SU-DHL-6 (cell line): ENCODE data around the gene SEZ6L.

ENCODE experiments used
- H2AFZ ChIP-seq: fragments of 200-600 bp; sonication (generic); 2 replicates; pipeline ENCODE4 v1.6.1; 2014; ENCODE audit warnings: low read depth, mild to moderate bottlenecking, moderate library complexity, mixed read lengths, antibody characterized with exemption, low read length; ENCODE audit not compliant: severe bottlenecking
- H3F3A ChIP-seq: fragments of 200-600 bp; shearing (Covaris generic); 2 replicates; pipeline ENCODE4 v1.6.0; 2016; ENCODE audit warnings: antibody characterized with exemption, mild to moderate bottlenecking; ENCODE audit not compliant: insufficient read depth
- H3K27ac ChIP-seq: fragments of 200-600 bp; sonication (generic); 2 replicates; pipeline ENCODE4 v1.5.1; 2016; ENCODE audit warnings: low read depth, mild to moderate bottlenecking, low read length, moderate library complexity, mixed read lengths
- H3K27me3 ChIP-seq: fragments of 200-600 bp; sonication (generic), shearing (Covaris generic); 2 replicates; pipeline ENCODE4 v1.6.0; 2014; ENCODE audit warnings: mild to moderate bottlenecking, low read length
- H3K36me3 ChIP-seq: fragments of 200-600 bp; sonication (generic); 2 replicates; pipeline ENCODE4 v1.6.1; 2014; ENCODE audit warnings: mild to moderate bottlenecking, low read length, mixed read lengths
- H3K4me2 ChIP-seq: fragments of 300-600, 200-600 bp; shearing (Covaris generic), sonication (generic); 2 replicates; pipeline ENCODE4 v1.6.0; 2014; ENCODE audit warnings: low read length, low read depth, mild to moderate bottlenecking; ENCODE audit not compliant: poor library complexity, severe bottlenecking
- H3K4me3 ChIP-seq: fragments of 200-600 bp; sonication (generic); 2 replicates; pipeline ENCODE4 v1.5.1; 2014; ENCODE audit warnings: antibody characterized with exemption, low read length, mild to moderate bottlenecking, mixed read lengths; ENCODE audit not compliant: insufficient read depth, poor library complexity, severe bottlenecking
- H3K79me2 ChIP-seq: fragments of 200-600 bp; sonication (generic); 2 replicates; pipeline ENCODE4 v1.6.1; 2014; ENCODE audit warnings: mild to moderate bottlenecking, low read length, moderate library complexity; ENCODE audit not compliant: insufficient read depth
- H3K9ac ChIP-seq: fragments of 200-600 bp; sonication (generic); 2 replicates; pipeline ENCODE4 v1.7.0; 2014; ENCODE audit warnings: mild to moderate bottlenecking, low read length
- H3K9me2 ChIP-seq: fragments of 200-600 bp; sonication (generic); replicated peaks from 2 replicates; pipeline ENCODE4 v1.6.1; 2014; ENCODE audit warnings: low read length; ENCODE audit not compliant: insufficient read depth
- H3K9me3 ChIP-seq: fragments of 200-600 bp; sonication (generic); 2 replicates; pipeline ENCODE4 v1.6.1; 2014; ENCODE audit warnings: low read length, mixed read lengths; ENCODE audit not compliant: insufficient read depth
- H4K20me1 ChIP-seq: fragments of 200-600 bp; sonication (generic); 2 replicates; pipeline ENCODE4 v1.6.1; 2014; ENCODE audit warnings: low read depth, mild to moderate bottlenecking, antibody characterized with exemption, low read length, moderate library complexity, mixed read lengths
- CTCF ChIP-seq: fragments of 200-600 bp; sonication (generic); IDR thresholded peaks from one replicate; pipeline ENCODE4 v1.5.1; 2017; ENCODE audit warnings: antibody characterized with exemption, mild to moderate bottlenecking, low read length, moderate library complexity; ENCODE audit not compliant: insufficient read depth, poor library complexity, severe bottlenecking
- EZH2phosphoT487 ChIP-seq: fragments of 200-600 bp; sonication (generic), shearing (Covaris generic); conservative IDR thresholded peaks from 2 replicates; pipeline ENCODE4 v1.6.1; 2018; ENCODE audit warnings: mild to moderate bottlenecking, antibody characterized with exemption, low read length, moderate library complexity, mixed read lengths

SEZ6L gene

GRCh38 chr22:26234296-26234695, 65.0 kb downstream of the SEZ6L start:
- Histone ChIP-seq H4K20me1 (no peaks in the 10 kb centered on the region), H2AFZ (no peak overlapping the region), H3K27ac (no peak overlapping the region), H3K9me3 (no peaks in the 10 kb centered on the region), H3K4me2 (no peak overlapping the region), H3K9me2 (no peaks in the 10 kb centered on the region), H3K27me3 (no peaks in the 10 kb centered on the region), H3K36me3 (no peaks in the 10 kb centered on the region), H3K4me3 (no peak overlapping the region), H3K79me2 (no peaks in the 10 kb centered on the region), H3K9ac (no peak overlapping the region), H3F3A (no peaks in the 10 kb centered on the region)
- no peak for TF ChIP-seq CTCF
- no peak for TF ChIP-seq EZH2phosphoT487

GRCh38 chr22:26235792-26236487, 66.7 kb downstream of the SEZ6L start:
- Histone ChIP-seq H3K9me3 (no peaks in the 10 kb centered on the region), H3K4me2 (no peak overlapping the region), H2AFZ (no peak overlapping the region), H3K36me3 (no peaks in the 10 kb centered on the region), H3K27me3 (no peaks in the 10 kb centered on the region), H4K20me1 (no peaks in the 10 kb centered on the region), H3K4me3 (no peak overlapping the region), H3K27ac (no peak overlapping the region), H3K9me2 (no peaks in the 10 kb centered on the region), H3F3A (no peaks in the 10 kb centered on the region), H3K79me2 (no peaks in the 10 kb centered on the region), H3K9ac (no peak overlapping the region)
- no peak for TF ChIP-seq EZH2phosphoT487
- no peak for TF ChIP-seq CTCF

- H3K9me2 ChIP-seq, result no peaks in the 10 kb centered on the region
- H3K27me3 ChIP-seq, result no peaks in the 10 kb centered on the region
- no peak overlapping the region for H2AFZ ChIP-seq
- TF ChIP-seq EZH2phosphoT487 (no peak), CTCF (no peak)
- no peak overlapping the region for H3K4me3 ChIP-seq
- H3K4me2 ChIP-seq, result no peak overlapping the region
- H4K20me1 ChIP-seq, result no peaks in the 10 kb centered on the region
- no peak overlapping the region for H3K9ac ChIP-seq
- no peaks in the 10 kb centered on the region for H3F3A ChIP-seq
- no peaks in the 10 kb centered on the region for H3K9me3 ChIP-seq
- no peaks in the 10 kb centered on the region for H3K36me3 ChIP-seq
- no peak overlapping the region for H3K27ac ChIP-seq
- H3K79me2 ChIP-seq, result no peaks in the 10 kb centered on the region
Observed at GRCh38 chr22:26236991-26237390, 67.7 kb downstream of the SEZ6L start.
